Measurements from ENCODE around the gene RNF2. TPM values are rescaled to one million over a fixed set of nuclear protein-coding genes. Genes with fewer than 3 reads are reported as not detected.

Gene RNF2
- total RNA-seq, 4 donors from 2014 or later = 9.1 to 14.0 (median 12.9) TPM

GRCh38 chr1:185070051-185070450 is 24.7 kb downstream of the RNF2 start:
- H3K4me1 ChIP-seq = peaks cover 0 to 15% (median 0%) of the 10 kb centered on the region in 4 donors
- intact Hi-C loops (cut with DNase I) = no loop called here
- H3K27me3 ChIP-seq = no peaks in the 10 kb centered on the region
- no peaks in the 10 kb centered on the region for H3K9me3 ChIP-seq
- TF ChIP-seq POLR2AphosphoS5 (IDR thresholded peaks at IDR 0.05) = no peak
- no peak for TF ChIP-seq POLR2A (IDR thresholded peaks at IDR 0.05; ENCODE audit: low read depth)
- no peak for TF ChIP-seq CTCF (IDR thresholded peaks at IDR 0.05)
- TF ChIP-seq EP300 (IDR thresholded peaks at IDR 0.05) = no peak
- H3K27ac ChIP-seq (replicated peaks in 1 of 4) = no peak overlapping the region
- no peak overlapping the region for H3K4me3 ChIP-seq
- H3K36me3 ChIP-seq = no peaks in the 10 kb centered on the region
- DNase-seq (ENCODE audit: extremely low spot score) = no peak

GRCh38 chr1:185073725-185074124 is 28.4 kb downstream of the RNF2 start:
- DNase-seq (ENCODE audit: extremely low spot score) = no peak
- no peak overlapping the region for H3K27ac ChIP-seq (replicated peaks in 1 of 4)
- TF ChIP-seq CTCF (IDR thresholded peaks at IDR 0.05) (no peak), POLR2AphosphoS5 (IDR thresholded peaks at IDR 0.05) (no peak)
- no peak overlapping the region for H3K4me3 ChIP-seq
- 92% methylated on average over 2 of the region's 2 CpGs for WGBS
- H3K36me3 ChIP-seq = no peaks in the 10 kb centered on the region
- intact Hi-C loops (cut with DNase I) = no loop called here
- H3K27me3 ChIP-seq = no peaks in the 10 kb centered on the region
- peaks cover 0 to 4% (median 0%) of the 10 kb centered on the region in 4 donors for H3K4me1 ChIP-seq
- no peaks in the 10 kb centered on the region for H3K9me3 ChIP-seq

GRCh38 chr1:185074307-185074706 is 28.9 kb downstream of the RNF2 start:
- intact Hi-C loops (cut with DNase I) = no loop called here
- no peak for DNase-seq (ENCODE audit: extremely low spot score)
- Histone ChIP-seq H3K36me3 (no peaks in the 10 kb centered on the region), H3K9me3 (no peaks in the 10 kb centered on the region), H3K27ac (replicated peaks in 1 of 4) (no peak overlapping the region), H3K4me3 (no peak overlapping the region), H3K4me1 (no peaks in the 10 kb centered on the region), H3K27me3 (no peaks in the 10 kb centered on the region)
- TF ChIP-seq CTCF (IDR thresholded peaks at IDR 0.05) (no peak), POLR2AphosphoS5 (IDR thresholded peaks at IDR 0.05) (no peak), EP300 (IDR thresholded peaks at IDR 0.05) (no peak)

- WGBS = 94% methylated on average over 3 of the region's 3 CpGs
- Histone ChIP-seq H3K36me3 (no peaks in the 10 kb centered on the region), H3K27me3 (no peaks in the 10 kb centered on the region), H3K4me3 (no peak overlapping the region), H3K27ac (replicated peaks in 1 of 4) (no peak overlapping the region), H3K9me3 (no peaks in the 10 kb centered on the region), H3K4me1 (no peaks in the 10 kb centered on the region)
- no peak for DNase-seq (ENCODE audit: extremely low spot score)
- intact Hi-C loops (cut with DNase I) = no loop called here
- TF ChIP-seq CTCF (IDR thresholded peaks at IDR 0.05) = no peak
- TF ChIP-seq POLR2A (IDR thresholded peaks at IDR 0.05; ENCODE audit: low read depth) = no peak
- no peak for TF ChIP-seq EP300 (IDR thresholded peaks at IDR 0.05)
- no peak for TF ChIP-seq POLR2AphosphoS5 (IDR thresholded peaks at IDR 0.05)
Measured at GRCh38 chr1:185075476-185075875, 30.1 kb downstream of the RNF2 start.

GRCh38 chr1:185077374-185077773 is 32.0 kb downstream of the RNF2 start:
- no peak overlapping the region for H3K4me3 ChIP-seq
- intact Hi-C loops (cut with DNase I) = no loop called here
- no peak overlapping the region for H3K27ac ChIP-seq (replicated peaks in 1 of 4)
- 79% methylated on average over 4 of the region's 4 CpGs for WGBS
- DNase-seq (ENCODE audit: extremely low spot score) = no peak
- no peaks in the 10 kb centered on the region for H3K9me3 ChIP-seq
- TF ChIP-seq EP300 (IDR thresholded peaks at IDR 0.05) = no peak
- no peak for TF ChIP-seq POLR2A (IDR thresholded peaks at IDR 0.05; ENCODE audit: low read depth)
- TF ChIP-seq POLR2AphosphoS5 (IDR thresholded peaks at IDR 0.05) = no peak
- TF ChIP-seq CTCF (IDR thresholded peaks at IDR 0.05) = no peak
- H3K36me3 ChIP-seq = no peaks in the 10 kb centered on the region
- H3K4me1 ChIP-seq = no peaks in the 10 kb centered on the region
- no peaks in the 10 kb centered on the region for H3K27me3 ChIP-seq

All from esophagus muscularis mucosa (tissue), 4 donors.